ENCODE measurements around the gene SEC61B.

SEC61B gene

DNA sequence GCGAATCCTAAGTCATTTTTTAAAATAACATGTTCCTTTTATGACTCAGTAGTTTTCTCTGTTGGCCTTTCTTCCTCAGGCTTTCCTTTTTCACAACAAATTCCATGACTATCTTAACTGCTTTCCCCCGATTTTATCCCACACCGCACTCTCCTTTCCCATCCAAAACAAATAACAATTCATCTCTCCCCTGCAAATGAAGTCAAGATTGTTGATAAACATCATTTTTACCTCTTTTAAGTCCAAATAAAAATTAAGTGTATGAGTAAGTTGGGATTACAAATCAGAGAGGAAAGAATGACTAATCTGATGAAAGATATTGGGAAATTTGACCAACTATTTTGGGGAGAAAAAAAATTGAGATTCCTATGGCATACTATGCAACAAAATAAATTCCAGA is 47.3 kb downstream of the SEC61B start:
- no peak overlapping the region for H3K27ac ChIP-seq (ENCODE audit: low read length)
- peaks cover 43% of the 10 kb centered on the region for H3K4me1 ChIP-seq (ENCODE audit: low read length)
- H3K27me3 ChIP-seq (ENCODE audit: low read depth, low read length) = no peaks in the 10 kb centered on the region
- TF ChIP-seq, protein P1, sequence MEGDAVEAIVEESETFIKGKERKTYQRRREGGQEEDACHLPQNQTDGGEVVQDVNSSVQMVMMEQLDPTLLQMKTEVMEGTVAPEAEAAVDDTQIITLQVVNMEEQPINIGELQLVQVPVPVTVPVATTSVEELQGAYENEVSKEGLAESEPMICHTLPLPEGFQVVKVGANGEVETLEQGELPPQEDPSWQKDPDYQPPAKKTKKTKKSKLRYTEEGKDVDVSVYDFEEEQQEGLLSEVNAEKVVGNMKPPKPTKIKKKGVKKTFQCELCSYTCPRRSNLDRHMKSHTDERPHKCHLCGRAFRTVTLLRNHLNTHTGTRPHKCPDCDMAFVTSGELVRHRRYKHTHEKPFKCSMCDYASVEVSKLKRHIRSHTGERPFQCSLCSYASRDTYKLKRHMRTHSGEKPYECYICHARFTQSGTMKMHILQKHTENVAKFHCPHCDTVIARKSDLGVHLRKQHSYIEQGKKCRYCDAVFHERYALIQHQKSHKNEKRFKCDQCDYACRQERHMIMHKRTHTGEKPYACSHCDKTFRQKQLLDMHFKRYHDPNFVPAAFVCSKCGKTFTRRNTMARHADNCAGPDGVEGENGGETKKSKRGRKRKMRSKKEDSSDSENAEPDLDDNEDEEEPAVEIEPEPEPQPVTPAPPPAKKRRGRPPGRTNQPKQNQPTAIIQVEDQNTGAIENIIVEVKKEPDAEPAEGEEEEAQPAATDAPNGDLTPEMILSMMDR (IDR thresholded peaks at IDR 0.05; ENCODE audit: low read depth, low read length) = no peak
- TF ChIP-seq EZH2phosphoT487 (IDR thresholded peaks at IDR 0.05; ENCODE audit: low read depth) = no peak
- H4K20me1 ChIP-seq (ENCODE audit: insufficient read depth, low read length) = no peaks in the 10 kb centered on the region
- no peaks in the 10 kb centered on the region for H3K79me2 ChIP-seq (ENCODE audit: low read length)
- no peak overlapping the region for H3K9ac ChIP-seq (ENCODE audit: low read length)
- no peaks in the 10 kb centered on the region for H3K9me3 ChIP-seq (ENCODE audit: insufficient read depth, low read length)
- no peak overlapping the region for H2AFZ ChIP-seq (ENCODE audit: low read depth, low read length)
- H3K4me3 ChIP-seq (ENCODE audit: low read length) = no peak overlapping the region
- no peaks in the 10 kb centered on the region for H3K36me3 ChIP-seq (replicated peaks; ENCODE audit: low read depth, low read length)
- H3K4me2 ChIP-seq (ENCODE audit: low read length) = no peak overlapping the region

- Histone ChIP-seq H3K9ac (ENCODE audit: low read length) (no peak overlapping the region), H3K79me2 (ENCODE audit: low read length) (no peaks in the 10 kb centered on the region), H2AFZ (ENCODE audit: low read depth, low read length) (no peak overlapping the region), H3K36me3 (replicated peaks; ENCODE audit: low read depth, low read length) (no peaks in the 10 kb centered on the region), H3K27me3 (ENCODE audit: low read depth, low read length) (no peaks in the 10 kb centered on the region), H3K4me1 (ENCODE audit: low read length) (peaks cover 33% of the 10 kb centered on the region), H3K27ac (ENCODE audit: low read length) (no peak overlapping the region), H3K9me3 (ENCODE audit: insufficient read depth, low read length) (no peaks in the 10 kb centered on the region), H3K4me2 (ENCODE audit: low read length) (no peak overlapping the region), H3K4me3 (ENCODE audit: low read length) (no peak overlapping the region), H4K20me1 (ENCODE audit: insufficient read depth, low read length) (no peaks in the 10 kb centered on the region)
- TF ChIP-seq, protein P1 (IDR thresholded peaks at IDR 0.05; ENCODE audit: low read depth, low read length) = no peak
- TF ChIP-seq EZH2phosphoT487 (IDR thresholded peaks at IDR 0.05; ENCODE audit: low read depth) = no peak
These were observed 48.4 kb downstream of the SEC61B start for GRCh38 chr9:99270491-99270890.

- no peak overlapping the region for H3K27ac ChIP-seq (ENCODE audit: low read length)
- H3K79me2 ChIP-seq (ENCODE audit: low read length) = no peaks in the 10 kb centered on the region
These were observed 50.8 kb downstream of the SEC61B start for GRCh38 chr9:99272836-99273235.

DNA sequence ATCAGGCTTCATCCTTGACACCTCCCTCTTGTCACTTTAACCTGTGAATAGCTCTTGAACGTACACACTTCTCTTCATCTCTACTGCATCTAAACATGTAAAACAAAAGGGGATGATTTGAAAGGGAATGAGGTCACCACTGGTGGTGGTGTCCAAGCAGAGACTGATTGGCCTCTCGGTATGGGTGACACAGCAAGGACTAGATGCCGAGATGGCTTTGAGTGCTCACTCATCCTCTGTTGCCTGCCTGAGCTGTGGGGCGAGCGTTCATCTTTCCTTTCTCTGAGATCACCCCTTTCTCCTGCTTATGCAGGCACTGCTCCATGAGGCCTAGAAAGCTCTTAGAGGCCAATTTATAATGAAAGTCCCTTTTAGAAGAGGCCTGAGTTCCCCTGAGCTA is 51.9 kb downstream of the SEC61B start:
- no peaks in the 10 kb centered on the region for H3K9me3 ChIP-seq (ENCODE audit: insufficient read depth, low read length)
- H3K79me2 ChIP-seq (ENCODE audit: low read length) = no peaks in the 10 kb centered on the region
- no peaks in the 10 kb centered on the region for H3K27me3 ChIP-seq (ENCODE audit: low read depth, low read length)
- no peak overlapping the region for H3K4me3 ChIP-seq (ENCODE audit: low read length)
- H3K4me2 ChIP-seq (ENCODE audit: low read length) = no peak overlapping the region
- TF ChIP-seq EZH2phosphoT487 (IDR thresholded peaks at IDR 0.05; ENCODE audit: low read depth) = no peak
- TF ChIP-seq, protein P1 (IDR thresholded peaks at IDR 0.05; ENCODE audit: low read depth, low read length) = no peak
- H3K9ac ChIP-seq (ENCODE audit: low read length) = no peak overlapping the region
- H2AFZ ChIP-seq (ENCODE audit: low read depth, low read length) = no peak overlapping the region
- no peak overlapping the region for H3K27ac ChIP-seq (ENCODE audit: low read length)
- no peaks in the 10 kb centered on the region for H3K36me3 ChIP-seq (replicated peaks; ENCODE audit: low read depth, low read length)
- H3K4me1 ChIP-seq (ENCODE audit: low read length) = peaks cover 14% of the 10 kb centered on the region
- no peaks in the 10 kb centered on the region for H4K20me1 ChIP-seq (ENCODE audit: insufficient read depth, low read length)

More at GRCh38 chr9:99272836-99273235, 50.8 kb downstream of the SEC61B start:
- H3K4me3 ChIP-seq (ENCODE audit: low read length) = no peak overlapping the region
- peak overlapping the region; percentile 26 for H3K4me2 ChIP-seq (ENCODE audit: low read length)
- H3K36me3 ChIP-seq (replicated peaks; ENCODE audit: low read depth, low read length) = no peaks in the 10 kb centered on the region
- no peaks in the 10 kb centered on the region for H4K20me1 ChIP-seq (ENCODE audit: insufficient read depth, low read length)
- H3K27me3 ChIP-seq (ENCODE audit: low read depth, low read length) = no peaks in the 10 kb centered on the region
- TF ChIP-seq, protein P1 (IDR thresholded peaks at IDR 0.05; ENCODE audit: low read depth, low read length) = no peak
- TF ChIP-seq EZH2phosphoT487 (IDR thresholded peaks at IDR 0.05; ENCODE audit: low read depth) = no peak
- H3K4me1 ChIP-seq (ENCODE audit: low read length) = peaks cover 14% of the 10 kb centered on the region
- H3K9ac ChIP-seq (ENCODE audit: low read length) = no peak overlapping the region
- no peaks in the 10 kb centered on the region for H3K9me3 ChIP-seq (ENCODE audit: insufficient read depth, low read length)
- no peak overlapping the region for H2AFZ ChIP-seq (ENCODE audit: low read depth, low read length)

Data from OCI-LY3 (cell line).